Posterior vena cava (tissue), 2 donors: Measurements from ENCODE around the gene TCF4. TPM values are rescaled to one million over a fixed set of nuclear protein-coding genes. Genes with fewer than 3 reads are reported as not detected.

Source experiments
- DNase-seq: peaks from one replicate; pipeline ENCODE4 v3.0.0-alpha.2; 2020; ENCODE audit warnings: low spot score
- intact Hi-C, 2 donors: fragments of 100-400 bp; cut with DNase I; formaldehyde crosslinking; loops; one replicate each; pipeline versions ENCODE4 v1.14.1 to v1.14.2; 2022 to 2023
- total RNA-seq, 2 donors: library from RNA; stranded (reverse); fragmentation: NEBNext Ultra II Directional; extraction: Animal tissue kit (Norgen Biotek cat#: 25700); gene quantifications; one replicate each; pipeline ENCODE4 v1.2.1, GENCODE V29; 2021
- donor health status: DM: yes; HTN: yes; CAD: no.
- donor health status: DM: yes; HTN: yes; CAD: no.

Gene TCF4
- total RNA-seq, 2 donors from 2014 or later = 85.5 to 98.7 TPM

DNA sequence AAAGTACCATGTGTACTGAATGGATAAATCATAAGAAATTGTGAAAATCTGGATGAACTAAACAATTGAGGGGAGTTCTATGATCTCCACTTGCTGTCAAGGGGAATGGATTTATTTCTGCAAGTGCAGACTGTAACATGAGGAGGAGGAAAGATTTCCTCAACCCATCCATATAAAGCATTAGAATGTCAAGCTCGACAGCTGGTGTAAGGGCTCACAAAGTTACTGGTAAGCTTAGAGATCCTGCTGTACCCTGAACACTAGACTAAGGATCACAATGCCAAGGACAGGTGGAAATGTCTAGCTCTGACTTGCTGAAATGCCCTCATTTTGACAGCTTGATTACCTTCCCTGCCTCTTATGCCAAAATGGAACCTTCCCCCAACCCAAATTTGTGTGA, 125.3 kb downstream of the TCF4 start:
- intact Hi-C loops = no loop called here
- no peak for DNase-seq

DNA sequence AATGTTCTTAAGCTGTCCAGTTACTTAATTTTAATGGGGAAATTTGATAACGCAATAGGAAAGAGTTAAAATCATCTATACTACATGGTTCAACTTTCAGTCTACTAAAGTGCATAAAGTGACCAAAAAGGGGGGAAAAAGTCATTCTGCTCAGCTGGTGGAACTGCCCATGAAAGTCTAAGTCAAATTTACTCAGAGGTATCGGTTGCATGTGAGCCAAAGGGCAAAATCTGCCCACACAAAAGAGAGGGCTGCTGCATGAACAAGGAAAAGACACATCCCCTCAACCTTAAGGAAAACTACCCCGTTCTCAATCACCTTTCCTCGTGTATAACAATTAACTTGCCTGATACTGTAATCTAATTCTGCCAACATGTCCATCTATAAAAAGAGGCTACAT, 126.1 kb downstream of the TCF4 start:
- intact Hi-C loops = no loop called here
- no peak for DNase-seq

DNA sequence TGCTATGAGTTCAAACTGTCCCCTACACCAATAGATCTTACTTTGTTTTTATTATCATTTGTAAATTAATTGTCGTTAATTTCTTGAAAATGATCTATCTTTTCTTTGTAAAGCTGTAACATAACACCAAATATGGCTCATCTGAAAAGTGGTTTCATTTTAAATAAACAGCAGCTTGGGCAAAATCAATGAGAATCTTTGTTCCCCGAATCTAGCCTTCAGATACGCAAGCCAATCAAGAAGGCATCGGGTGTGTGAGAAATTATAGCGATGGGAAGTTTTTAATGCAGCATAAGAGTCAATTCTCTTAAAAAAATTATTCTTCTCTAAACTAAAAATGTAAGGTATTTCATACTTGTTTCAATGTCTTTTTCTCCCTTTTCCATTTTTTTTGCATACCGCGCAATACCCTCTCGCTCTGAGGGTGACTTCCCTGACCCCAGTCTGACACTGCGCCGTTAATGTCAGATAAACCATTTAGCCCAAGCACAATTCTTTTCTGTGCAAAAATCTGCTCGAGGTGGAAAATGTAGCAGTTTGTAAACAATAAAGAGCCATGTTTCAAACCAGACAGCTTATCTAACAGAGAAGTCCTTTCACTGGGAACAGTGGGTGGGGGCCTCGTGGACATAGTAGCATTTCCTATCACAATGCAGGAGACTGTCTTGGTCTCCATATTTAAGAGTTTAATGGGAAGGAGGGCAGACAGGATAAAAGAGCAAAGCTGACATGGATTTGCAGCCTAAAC, 129.4 kb downstream of the TCF4 start:
- intact Hi-C loops = no loop called here
- no peak for DNase-seq

GRCh38 chr18:55457028-55457427, 131.0 kb downstream of the TCF4 start:
- no peak for DNase-seq
- intact Hi-C loops = no loop called here

- intact Hi-C loops = no loop called here
- DNase-seq = no peak
Observed at GRCh38 chr18:55455938-55456337, 132.1 kb downstream of the TCF4 start.

DNA sequence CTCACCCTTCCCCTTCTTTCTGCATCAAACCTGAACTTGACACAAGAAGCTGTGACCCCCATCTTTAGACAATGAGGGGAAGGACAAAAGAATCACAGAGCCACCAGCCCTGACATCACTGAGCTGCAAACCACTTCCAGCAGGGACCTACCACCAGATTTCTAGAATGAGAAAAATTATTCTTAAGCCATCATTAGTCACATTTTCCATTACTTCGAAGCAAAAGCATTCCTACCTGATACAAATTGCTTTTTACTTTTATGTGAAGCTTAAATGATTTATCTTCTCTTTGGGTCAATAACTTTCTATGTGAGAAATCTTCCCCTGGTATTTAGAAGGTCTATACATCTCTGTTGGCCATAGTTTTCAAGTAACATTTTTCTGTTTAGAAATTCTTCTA, 134.8 kb downstream of the TCF4 start:
- DNase-seq = no peak
- intact Hi-C loops = no loop called here

- DNase-seq = no peak
- intact Hi-C loops = no loop called here
Observed at GRCh38 chr18:55452123-55452611, 135.8 kb downstream of the TCF4 start.

- DNase-seq = no peak
- intact Hi-C loops = no loop called here
Observed at GRCh38 chr18:55449412-55450140, 138.4 kb downstream of the TCF4 start.

GRCh38 chr18:55448420-55448819, 139.6 kb downstream of the TCF4 start:
- DNase-seq = no peak
- intact Hi-C loops = no loop called here

GRCh38 chr18:55447672-55448018, 140.3 kb downstream of the TCF4 start:
- no peak for DNase-seq
- intact Hi-C loops = no loop called here

GRCh38 chr18:55446996-55447671, 140.9 kb downstream of the TCF4 start:
- intact Hi-C loops = no loop called here

GRCh38 chr18:55444536-55444935, 143.5 kb downstream of the TCF4 start:
- intact Hi-C loops = no loop called here
- DNase-seq = no peak

More at GRCh38 chr18:55446996-55447671, 140.9 kb downstream of the TCF4 start:
- no peak for DNase-seq

- DNase-seq = no peak
- intact Hi-C loops = no loop called here
Observed at GRCh38 chr18:55443776-55444175, 144.2 kb downstream of the TCF4 start.

DNA sequence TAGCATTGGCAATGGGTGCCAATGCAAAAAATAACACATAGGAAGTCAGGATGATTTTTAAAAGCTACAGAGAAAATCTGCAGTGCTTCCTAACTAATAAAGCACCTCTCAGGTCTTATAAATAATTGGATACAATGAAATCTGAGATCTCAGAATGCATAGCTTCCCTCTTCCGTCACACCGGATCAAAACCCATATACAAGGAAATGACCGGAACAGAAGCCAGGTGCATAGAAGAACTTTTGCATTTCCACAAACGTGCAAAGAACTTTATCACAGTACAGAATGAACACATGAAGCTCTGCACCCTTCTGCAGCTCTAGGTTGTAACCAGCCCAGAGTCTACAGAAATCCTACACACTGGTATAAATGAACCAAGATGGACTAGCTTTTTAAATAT, 145.4 kb downstream of the TCF4 start:
- intact Hi-C loops = no loop called here
- DNase-seq = no peak

GRCh38 chr18:55440988-55441387, 147.0 kb downstream of the TCF4 start:
- DNase-seq = no peak
- intact Hi-C loops = no loop called here

DNA sequence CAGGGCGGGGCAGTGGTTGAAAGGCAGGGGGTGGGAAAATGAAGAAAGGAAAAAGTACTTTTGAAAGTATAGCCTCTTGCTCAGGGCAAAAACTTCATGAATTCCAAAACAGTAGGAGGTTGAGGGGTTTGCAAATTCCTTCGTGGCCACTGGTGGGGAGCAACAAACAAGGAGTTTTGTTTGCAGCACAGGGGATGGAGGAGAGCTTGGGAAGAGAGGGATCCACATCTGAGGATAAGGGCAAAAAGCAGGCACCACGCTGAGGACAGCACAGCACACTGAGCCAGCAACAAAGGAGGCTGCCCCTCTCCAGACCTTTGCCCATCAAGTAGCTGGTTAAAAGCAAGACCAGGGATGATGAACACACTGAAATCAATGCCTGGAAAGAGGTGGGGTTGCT, 148.9 kb downstream of the TCF4 start:
- no peak for DNase-seq
- intact Hi-C loops = no loop called here

DNA sequence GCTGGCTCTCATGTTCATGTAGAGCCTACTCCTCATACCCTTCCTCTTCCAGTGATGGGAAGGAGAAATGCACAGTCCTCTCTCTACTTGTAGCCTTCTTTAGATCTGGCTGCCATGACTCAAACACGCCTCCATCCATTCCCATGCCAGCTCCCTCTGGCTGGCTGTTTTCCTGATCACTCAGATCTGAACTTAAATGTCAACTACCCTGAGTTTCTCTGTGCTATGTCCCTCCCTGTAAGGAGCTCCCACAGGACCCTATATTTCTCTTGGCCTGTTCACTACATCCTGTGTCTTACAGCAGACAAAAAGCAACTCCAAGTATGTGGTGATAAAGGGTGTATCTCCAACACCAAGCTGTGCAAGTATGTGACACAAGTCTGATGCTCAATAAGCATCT, 152.4 kb downstream of the TCF4 start:
- DNase-seq = no peak
- intact Hi-C loops = no loop called here

- DNase-seq = no peak
- intact Hi-C loops = no loop called here
Observed at GRCh38 chr18:55433648-55434047, 154.3 kb downstream of the TCF4 start.

DNA sequence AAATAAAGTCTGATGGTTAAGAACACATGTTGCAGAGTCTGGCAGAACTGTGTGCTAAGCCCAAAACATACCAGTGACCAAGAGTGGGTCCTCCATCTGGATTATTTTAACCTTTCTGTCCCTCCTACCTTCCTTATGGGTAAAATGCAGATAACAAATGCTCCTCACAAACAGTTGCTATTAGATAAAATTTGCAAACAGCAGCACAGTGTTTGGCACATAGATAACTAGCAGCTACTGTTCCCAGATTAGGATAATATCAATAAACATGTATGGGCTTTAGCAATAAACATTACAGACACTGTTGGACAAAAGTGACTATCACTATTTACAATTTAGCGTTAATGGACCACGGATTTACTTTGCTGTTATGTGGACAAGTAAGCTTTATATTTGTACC, 154.9 kb downstream of the TCF4 start:
- intact Hi-C loops = no loop called here

GRCh38 chr18:55432307-55433040, 155.5 kb downstream of the TCF4 start:
- intact Hi-C loops = no loop called here

More for the DNA sequence above, 154.9 kb downstream of the TCF4 start:
- no peak for DNase-seq

More at GRCh38 chr18:55432307-55433040, 155.5 kb downstream of the TCF4 start:
- no peak for DNase-seq
